NCI-H1930 (cell line): ENCODE measurements around the gene PGGHG.
"Not testable (repeated sequence)": the region's sequence is repeated elsewhere in the genome, so short reads cannot be mapped to it uniquely, and the experiment has no call there.

Source experiments
- DNase-seq, 2 experiments: peaks; one replicate each; lab custom pipeline; 2025; lab: John Stamatoyannopoulos, UW

PGGHG gene

GRCh38 chr11:297586-298405 lies 8.9 kb downstream of the PGGHG start:
- DNase-seq = no peak

DNA sequence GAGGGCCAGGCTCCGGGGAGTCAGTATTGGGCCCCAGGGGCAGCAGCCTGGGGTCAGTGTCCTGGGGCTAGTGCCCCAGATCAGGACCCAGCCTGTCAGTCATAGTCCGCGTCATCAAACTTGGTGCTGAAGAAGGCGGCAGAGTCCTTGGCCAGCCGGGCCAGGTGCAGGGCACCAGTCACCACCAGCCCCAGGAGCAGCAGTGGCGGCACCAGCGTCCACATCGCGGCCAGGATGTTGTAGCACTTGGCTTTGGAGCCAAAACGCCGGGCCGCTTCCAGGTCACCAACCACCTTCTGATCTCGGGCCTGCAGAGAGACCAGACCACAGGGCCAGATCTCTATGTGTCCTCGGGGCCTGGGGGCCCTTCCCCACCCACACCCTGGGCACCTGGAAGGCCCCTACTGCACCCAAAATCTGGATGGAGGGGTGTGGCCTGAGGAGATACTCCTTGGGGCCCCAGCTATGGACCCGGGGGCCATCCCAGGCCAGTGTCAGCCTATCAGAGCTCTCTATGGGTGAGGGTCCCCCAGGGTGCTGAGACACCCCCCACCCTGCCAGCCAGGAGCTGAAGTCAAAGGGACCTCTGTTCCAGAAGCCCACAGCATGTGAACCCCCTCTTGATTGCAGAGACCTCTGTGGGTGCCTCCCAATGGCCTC lies 9.6 kb downstream of the PGGHG start:
- no peak for DNase-seq

GRCh38 chr11:299081-299891 lies 10.4 kb downstream of the PGGHG start, which contains the start of gene IFITM5:
TSS of gene IFITM5 (minus strand) at chr11:299526. CDS start at chr11:299490, 36 bp downstream.
- no peak for DNase-seq

DNA sequence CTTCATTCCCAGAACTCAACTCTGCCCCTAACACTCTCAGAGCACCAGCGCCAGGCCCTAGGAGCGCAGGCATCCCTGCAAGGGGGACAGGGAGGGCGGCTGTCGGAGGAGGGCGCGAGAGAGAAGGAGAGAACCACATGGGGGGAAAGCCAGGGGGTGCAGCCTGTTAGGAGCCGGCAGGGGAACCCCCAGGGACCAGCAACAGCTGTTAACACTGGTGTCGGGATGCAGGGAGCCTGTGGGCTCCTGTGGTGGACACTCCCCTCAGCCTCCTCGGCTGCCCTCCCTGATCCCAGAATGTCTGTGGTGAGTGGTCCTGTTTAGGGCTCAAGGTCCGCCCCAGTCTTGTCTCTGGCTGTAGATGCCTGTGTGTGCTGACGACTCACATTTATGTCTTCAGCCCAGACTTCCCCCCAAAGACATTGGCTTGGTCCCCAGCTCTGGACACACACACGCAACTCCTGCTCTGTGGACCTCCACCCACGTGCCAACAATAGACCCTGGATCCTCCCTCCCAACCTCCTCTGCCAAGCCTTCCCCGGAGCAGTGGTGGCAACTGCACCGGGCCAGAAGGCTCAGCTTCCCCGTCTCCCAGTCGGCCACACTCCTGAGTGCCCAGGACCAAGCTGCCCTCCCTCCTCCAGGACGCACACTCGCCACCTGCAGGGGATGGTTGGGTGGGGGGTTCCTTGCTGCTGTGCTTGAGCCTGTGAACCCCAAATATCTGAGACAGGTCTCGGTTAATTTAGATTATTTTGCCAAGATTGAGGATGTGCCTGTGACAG lies 11.2 kb downstream of the PGGHG start:
- no peak for DNase-seq

- no peak for DNase-seq
Measured at GRCh38 chr11:303363-303762, 14.4 kb downstream of the PGGHG start.

DNA sequence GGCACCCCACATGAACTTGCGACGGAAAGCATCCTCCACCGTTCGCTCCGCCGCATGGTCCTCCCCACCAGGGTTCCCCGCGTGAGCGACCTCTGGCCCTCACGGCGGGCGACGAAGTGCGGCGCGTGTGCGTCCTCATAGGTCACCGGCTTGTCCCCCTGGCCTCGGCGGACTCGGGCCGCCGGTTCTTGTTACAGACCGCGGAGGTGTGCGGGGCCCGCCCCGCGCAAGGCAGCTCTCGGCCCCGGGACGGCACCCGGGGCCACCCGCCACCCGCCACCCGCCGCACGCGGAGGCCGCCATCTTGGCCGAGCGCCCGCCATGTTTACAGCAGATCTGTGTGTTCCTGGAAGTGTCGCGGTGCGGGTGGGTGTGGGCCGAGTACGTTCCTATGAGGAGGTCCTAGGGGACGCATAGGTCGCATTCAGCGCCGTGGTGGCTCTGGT lies 15.2 kb downstream of the PGGHG start:
- DNase-seq = no peak

- DNase-seq = peak in 1 of 2 experiments; percentile 29
Measured at GRCh38 chr11:304915-305843, 16.3 kb downstream of the PGGHG start.

GRCh38 chr11:305844-306211 lies 16.9 kb downstream of the PGGHG start:
- no peak for DNase-seq

GRCh38 chr11:306645-307371 lies 17.9 kb downstream of the PGGHG start:
- DNase-seq = no peak

DNA sequence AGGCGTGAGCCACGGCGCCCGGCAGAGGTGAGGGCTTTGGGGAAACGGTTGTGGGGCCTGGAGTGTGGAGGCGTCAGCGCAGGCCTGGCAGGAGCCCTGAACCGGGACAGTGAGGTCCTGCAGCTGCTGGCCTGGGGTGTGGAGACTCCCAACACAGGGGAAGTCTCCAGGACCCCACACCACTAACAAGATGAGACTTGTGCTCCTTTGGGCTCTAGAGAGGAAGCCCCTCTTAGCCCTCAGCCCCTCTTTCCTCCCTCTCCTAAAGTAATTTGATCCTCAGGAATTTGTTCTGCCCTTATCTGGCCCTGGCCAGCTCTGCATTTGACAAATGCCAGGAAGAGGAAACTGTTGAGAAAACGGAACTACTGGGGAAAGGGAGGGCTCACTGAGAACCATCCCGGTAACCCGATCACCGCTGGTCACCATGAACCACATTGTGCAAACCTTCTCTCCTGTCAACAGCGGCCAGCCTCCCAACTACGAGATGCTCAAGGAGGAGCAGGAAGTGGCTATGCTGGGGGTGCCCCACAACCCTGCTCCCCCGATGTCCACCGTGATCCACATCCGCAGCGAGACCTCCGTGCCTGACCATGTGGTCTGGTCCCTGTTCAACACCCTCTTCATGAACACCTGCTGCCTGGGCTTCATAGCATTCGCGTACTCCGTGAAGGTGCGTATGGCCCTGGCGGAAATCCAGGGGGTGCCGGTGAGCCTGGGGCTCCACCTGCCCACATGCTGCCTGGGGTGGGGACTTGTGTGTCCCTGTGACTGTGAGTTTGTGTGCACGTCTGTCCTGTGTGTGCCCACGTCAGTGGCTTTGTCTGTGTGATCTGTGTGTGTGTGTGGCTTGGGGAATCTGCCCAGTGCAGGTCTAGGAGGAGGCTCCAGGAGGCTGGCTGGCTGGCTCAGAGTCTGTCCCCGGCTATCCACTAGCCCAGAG lies 19.1 kb downstream of the PGGHG start, which contains the start of gene IFITM2:
Gene IFITM2, plus strand, starts transcription at position 51 of the 943 bp plus-strand sequence. Its CDS starts 377 bp downstream, at position 428.
- DNase-seq = not testable (repeated sequence)

DNA sequence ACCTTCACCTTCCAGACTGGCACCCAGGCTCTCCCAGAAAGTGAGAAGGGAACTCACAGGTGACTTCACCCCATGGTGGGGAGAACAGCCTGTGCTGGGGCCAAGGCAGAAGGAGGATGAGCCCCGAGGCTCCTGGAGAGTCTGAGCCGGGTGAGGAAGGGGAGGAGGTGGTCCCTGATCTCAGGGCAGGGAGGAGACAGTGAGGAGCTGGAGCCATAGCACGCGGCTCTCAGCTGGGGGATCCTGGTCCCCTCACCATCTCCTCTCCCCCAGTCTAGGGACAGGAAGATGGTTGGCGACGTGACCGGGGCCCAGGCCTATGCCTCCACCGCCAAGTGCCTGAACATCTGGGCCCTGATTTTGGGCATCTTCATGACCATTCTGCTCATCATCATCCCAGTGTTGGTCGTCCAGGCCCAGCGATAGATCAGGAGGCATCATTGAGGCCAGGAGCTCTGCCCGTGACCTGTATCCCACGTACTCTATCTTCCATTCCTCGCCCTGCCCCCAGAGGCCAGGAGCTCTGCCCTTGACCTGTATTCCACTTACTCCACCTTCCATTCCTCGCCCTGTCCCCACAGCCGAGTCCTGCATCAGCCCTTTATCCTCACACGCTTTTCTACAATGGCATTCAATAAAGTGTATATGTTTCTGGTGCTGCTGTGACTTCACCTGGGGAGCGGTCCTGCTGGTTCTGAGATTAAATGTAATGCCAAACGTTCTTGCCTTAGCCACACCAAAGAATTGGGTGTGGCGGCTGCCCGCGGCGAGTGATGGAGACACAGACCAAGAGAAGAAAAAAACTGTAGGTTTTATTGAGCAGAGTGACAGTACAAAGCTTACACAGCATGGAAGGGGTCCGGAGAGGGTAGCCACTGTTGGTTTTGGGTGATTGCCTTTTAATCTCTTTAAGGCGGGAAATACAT lies 20.1 kb downstream of the PGGHG start:
- DNase-seq = not testable (repeated sequence)

- not testable (repeated sequence) for DNase-seq
Measured at GRCh38 chr11:309979-310572, 21.1 kb downstream of the PGGHG start.

DNA sequence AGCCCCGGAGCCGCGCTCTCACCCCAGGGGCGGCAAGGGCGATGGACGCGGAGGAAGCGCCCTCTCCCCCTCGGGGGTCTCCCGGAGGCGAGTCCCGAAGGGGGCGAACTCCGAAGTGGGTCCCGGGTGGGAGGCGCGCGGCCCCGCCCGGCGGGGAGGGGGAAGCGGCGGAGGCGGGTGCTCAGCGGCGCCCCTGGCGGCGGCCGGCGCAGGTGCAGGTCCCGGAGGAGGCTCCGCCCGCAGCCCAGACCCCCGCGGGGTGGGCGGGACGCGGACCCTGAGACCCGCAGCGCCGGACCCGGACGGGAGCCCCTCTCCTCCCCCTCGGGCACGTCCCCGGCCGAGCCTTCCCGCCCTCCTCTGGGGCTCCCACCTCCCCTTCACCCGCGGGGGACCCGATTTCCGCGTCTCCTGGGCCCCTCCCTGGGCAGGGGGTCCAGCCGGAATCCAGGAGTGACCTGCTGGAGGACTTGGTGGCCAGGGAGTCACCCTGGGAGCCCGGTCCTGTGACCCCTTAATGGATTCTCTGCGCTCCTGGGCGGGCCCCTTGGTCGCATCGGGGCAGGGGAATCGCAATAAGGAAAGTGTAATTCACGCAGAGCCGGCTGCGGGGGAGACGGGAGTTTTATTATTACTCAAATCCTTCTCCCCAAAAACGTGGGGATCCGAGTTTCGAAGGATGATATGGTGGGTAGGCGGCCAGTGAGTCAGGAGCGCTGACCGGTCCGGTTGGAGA lies 22.3 kb downstream of the PGGHG start:
- DNase-seq = not testable (repeated sequence)

DNA sequence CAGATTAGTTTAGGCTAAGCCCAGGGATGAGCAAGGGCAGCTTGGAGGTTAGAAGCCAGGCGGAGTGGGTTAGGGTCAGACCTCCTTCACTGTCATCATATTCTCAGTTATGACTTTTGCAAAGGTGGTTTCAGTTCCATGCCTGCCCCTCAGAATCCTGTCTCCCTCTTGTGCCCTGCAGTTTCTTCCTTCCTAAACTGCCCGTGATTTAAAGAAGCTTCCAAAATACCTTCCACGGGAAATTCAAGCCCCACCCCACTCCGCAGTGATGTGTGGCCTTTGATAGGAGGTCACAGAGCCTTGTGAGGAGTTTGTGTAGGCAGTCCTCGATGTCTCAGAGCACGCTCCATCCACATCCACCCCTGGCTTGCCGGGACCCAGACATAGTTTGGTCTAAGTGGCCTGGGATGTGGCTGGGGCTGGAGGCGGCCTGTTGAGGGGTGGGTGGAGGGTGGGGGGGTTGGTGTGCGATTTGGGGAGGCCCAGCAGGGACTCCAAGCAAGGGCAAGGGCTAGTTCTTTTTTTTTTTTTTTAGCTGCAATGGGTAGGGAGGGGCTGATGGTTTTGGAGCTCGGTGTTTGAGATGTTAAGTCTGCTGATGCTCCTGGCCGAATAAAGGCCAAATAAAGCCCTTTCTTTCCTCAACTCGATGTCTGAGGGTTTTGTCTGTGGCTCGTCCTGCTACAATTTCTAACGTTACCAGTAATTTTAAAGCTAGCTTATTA lies 23.3 kb downstream of the PGGHG start:
- no peak for DNase-seq

DNA sequence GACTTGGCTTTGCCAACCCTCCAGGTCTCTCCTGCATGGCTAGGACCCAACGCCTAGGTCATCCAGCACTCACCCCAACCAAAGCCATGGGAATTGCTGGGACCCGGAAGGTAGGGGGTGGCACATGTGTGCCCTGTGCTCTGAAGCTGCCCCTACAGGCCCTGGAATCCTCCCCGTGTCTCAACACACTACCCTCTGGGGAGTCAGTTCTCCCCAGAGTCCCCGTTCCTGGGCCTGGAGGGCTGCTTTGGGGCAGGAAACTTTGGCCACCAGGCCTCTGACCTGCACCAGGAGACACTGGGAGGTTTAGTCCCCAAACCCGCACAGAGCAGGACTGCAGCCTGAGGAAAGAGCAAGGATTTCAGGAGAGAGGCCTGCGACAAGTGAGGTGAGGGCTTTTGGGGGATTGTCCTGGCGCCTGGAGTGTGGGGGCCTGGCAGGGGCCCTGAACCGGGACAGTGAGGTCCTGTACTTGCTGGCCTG lies 24.4 kb downstream of the PGGHG start:
- no peak for DNase-seq
